NCI-H526 (cell line): Measurements from ENCODE around the gene HAUS2.
"Not testable (repeated sequence)": the region's sequence is repeated elsewhere in the genome, so short reads cannot be mapped to it uniquely, and the experiment has no call there.

Experiments
- DNase-seq, 2 experiments: peaks; one replicate each; lab custom pipeline; 2025; lab: John Stamatoyannopoulos, UW

Gene HAUS2

GRCh38 chr15:42548249-42549031, at the start of gene HAUS2, which contains the start of gene LRRC57:
Gene HAUS2 (plus strand): TSS chr15:42548838. CDS start chr15:42548873, 35 bp downstream.
Gene LRRC57 (minus strand): TSS chr15:42548793. CDS start chr15:42548434, 359 bp downstream.
- DNase-seq = peak; percentile 82 to 96

DNA sequence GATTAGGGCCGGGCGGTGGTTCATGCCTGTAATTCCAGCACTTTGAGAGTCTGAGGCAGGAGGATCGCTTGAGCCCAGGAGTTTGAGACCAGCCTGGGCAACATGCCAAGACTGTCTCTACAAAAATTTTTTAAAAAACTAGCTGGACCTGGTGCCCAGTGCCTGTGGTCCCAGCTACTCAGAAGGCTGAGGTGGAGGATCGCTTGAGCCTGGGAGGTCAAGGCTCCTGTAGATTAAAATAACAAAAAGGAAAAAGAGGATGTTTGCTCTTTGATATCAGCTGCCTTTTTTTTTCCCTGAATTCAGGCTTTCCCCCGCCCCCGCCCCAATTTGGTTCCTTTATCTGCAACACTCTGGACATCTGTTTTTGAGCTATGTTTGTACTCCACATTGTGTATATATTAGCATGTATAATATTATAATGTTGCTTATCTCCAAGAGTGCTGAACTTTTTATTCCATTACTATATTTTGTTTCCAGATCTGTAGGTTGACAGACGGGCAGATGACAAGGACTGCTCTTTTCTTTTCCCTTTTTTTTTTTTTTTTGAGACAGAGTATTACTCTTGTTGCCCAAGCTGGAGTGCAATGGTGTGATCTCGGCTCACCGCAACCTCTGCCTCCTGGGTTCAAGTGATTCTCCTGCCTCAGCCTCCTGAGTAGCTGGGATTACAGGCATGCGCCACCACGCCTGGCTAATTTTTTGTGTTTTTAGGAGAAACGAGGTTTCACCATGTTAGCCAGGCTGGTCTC, 48.6 kb upstream of the HAUS2 start:
- no peak for DNase-seq

- no peak for DNase-seq
Observed at GRCh38 chr15:42502477-42502876, 46.2 kb upstream of the HAUS2 start.

DNA sequence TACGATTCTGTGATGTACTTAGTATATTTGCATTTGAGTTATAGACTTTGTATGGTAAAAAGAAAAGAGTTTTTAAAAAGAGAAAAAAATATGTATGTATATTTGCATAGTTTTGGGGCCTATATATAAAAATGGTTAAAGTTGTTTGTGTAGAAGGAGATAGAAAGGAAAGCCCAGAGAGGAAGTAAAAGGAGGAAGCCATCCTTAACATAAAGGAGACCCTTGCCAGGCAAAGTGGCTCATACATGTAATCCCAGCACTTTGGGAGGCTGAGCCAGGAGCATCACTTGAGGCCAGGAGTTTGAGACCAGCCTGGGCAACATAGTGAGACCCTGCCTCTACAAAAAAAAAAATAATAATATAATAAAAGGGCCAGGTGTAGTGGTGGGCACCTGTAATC, 44.8 kb upstream of the HAUS2 start:
- no peak for DNase-seq

DNA sequence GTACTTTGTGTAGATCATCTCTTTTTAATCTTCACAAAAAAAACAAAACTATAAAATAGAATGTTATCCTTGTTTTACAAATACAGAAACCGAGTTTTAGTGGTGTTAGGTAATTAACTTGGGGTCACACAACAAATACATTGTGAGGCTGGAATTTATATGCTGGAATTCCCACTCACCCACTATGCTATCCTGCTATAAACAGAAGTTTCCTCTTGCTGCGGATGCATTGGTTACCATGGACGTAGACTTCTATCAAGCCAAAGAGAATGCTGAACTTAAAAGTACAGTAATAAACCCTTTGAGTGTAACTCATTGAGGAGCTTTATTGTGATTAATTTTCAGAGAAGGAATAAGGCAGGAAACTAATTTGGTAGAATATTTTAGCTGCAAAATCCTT, 44.0 kb upstream of the HAUS2 start:
- no peak for DNase-seq

- no peak for DNase-seq
Observed at GRCh38 chr15:42507514-42507913, 41.1 kb upstream of the HAUS2 start.

DNA sequence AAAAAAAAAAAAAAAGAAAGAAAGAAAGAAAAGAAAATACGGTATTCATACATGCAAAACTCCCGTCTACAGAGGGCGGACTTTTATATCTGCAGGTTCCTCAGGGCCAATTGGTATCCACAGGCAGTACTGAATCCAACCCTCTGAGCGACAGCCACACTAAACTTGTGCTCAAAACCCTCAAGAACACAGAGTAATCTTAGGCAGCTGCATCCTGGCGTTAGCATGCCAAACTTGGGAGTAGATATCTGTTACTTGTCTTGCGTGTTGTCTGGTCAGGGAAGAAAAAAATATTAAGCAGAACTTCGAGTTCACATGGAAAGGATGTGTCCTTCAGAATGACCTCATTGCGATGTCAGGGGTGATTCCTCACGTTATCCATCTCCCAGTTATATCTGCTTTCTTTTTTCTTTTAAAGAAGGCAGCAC, 40.4 kb upstream of the HAUS2 start:
- no peak for DNase-seq

GRCh38 chr15:42510258-42511006, 38.2 kb upstream of the HAUS2 start:
- DNase-seq = no peak

DNA sequence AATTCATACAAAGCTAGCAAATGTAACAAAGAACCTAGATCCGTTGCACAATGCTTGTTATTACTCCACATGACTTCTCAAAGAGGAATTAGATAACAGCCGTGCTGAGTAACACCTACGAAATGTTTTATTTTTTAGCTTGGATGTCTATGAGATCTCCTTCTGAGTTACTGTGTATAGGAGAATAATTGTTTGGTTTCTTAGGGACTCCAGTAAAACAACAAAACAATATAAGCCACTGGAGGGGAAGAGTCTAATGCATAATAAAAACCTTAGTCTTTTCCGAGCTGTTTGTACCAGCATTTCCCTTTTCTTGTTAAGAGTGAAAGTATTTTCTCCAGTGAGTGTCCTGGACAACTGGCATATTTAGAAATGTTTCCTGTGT, 37.6 kb upstream of the HAUS2 start:
- DNase-seq = no peak

DNA sequence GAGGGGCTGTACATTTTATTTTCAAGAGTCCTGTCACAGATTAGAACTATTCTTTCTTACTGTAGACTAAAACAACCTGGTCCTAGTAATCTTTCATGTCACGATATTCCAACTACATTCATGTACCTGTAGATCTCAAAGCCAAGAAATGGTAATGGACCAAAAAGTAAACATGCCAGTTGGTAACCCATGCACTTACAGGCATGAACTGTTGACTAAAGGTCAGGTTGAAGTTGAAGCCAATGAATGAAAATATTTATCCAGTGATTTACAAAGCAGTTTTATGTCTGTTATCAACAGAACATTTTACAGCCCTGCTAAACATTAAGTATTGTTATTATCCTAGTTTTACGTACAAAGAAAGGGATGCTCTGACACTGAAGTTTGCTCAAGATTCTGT, 25.3 kb upstream of the HAUS2 start:
- no peak for DNase-seq

- no peak for DNase-seq
Observed at GRCh38 chr15:42528970-42529369, 19.7 kb upstream of the HAUS2 start.

DNA sequence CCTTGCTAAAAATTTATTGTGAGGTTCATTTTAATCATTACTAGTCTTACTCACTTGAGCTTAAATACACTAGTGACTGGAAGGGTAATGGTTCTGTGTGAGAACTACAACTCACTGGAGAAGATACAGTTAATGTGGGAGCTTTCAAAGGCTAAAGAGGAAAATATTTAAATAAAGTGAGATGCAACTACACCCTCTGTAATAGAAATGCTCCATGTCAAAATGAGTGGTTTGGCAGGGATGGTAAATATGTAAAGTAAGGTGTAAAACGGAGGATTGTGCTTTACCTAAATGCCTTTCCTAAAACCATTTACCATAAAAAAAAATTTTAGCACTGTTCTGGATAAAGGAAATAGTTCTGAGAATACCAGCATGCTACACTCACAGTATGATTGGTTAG, 15.4 kb upstream of the HAUS2 start:
- DNase-seq = no peak

- DNase-seq = no peak
Observed at GRCh38 chr15:42544853-42545629, 3.6 kb upstream of the HAUS2 start.

- peak in 1 of 2 experiments; percentile 61 for DNase-seq
Observed at GRCh38 chr15:42547918-42548248, 755 bp upstream of the HAUS2 start.

- DNase-seq = peak; percentile 69 to 74
Observed at GRCh38 chr15:42549032-42549491, 424 bp downstream of the HAUS2 start.

DNA sequence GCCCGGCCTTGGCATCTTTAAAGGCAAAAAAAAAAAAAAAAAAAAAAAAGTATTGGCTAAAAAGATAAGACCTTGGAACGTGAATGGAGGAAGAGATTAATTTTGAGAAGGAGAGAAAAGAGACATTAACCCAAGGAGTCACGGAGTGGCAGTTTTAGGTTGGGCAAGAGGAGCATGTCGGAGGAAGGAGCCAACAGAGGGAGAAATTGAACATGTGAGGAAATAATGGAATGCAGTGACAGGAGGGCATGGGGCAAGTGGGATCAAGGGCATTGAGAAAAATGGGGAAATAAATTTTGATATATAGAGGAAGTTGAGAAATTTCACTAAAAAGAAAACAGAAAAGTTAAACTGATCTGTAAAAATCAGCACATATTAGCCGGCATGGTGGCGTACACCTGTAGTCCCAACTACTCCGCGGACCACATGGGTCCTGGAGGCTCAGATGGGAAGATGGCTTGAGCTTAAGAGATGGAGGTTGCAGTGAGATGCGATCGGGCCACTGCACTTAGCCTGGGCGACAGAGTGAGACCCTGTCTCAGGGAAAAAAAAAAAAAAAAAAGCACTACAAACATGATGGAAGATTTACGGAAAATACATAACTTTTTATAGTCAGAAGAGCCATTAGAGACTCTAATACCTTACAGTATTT, 1.2 kb downstream of the HAUS2 start:
- DNase-seq = no peak

DNA sequence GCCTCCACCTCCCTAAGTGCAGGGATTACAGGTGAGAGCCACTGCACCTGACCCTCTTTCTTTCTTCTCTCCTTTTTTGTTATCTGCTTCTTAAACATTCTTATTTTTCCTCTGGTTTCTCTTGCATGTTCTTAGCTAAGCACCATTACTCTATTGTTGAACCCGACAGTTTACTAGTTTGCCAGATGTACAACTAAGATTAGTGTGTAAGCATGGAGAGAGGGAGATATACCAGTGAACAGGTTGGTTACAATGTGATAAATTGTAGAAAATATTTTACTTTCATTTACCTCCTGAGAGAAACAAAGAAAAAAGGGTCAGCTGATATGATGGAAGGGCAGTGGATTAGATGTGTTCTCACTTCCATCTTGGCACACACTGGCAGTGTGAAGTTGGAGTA, 4.9 kb downstream of the HAUS2 start:
- no peak for DNase-seq

- DNase-seq = not testable (repeated sequence)
Observed at GRCh38 chr15:42556550-42557207, 8.0 kb downstream of the HAUS2 start.

DNA sequence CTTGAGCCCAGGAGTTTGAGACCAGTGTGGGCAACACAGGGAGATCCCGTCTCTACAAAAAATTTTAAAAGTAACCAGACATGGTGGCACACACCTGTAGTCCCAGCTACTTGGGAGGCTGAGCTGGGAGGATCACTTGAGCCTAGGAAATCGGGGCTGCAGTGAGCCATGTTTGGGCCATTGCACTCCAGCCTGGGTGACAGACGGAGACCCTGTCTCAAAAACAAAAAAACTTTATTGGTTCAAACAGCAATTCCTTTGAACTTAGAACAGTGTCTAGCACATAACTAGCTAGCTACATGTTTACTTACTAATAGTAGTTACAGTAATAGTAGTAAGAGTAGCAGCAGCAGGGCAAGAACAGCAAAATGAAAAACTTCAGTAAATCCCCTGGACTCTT, 10.1 kb downstream of the HAUS2 start:
- no peak for DNase-seq

GRCh38 chr15:42575188-42576039, 26.8 kb downstream of the HAUS2 start, which contains the start of gene STARD9:
Gene STARD9 (plus strand): TSS chr15:42575606. CDS start chr15:42575716, 110 bp downstream.
- DNase-seq = peak; percentile 96 to 99
